OCI-LY3 (cell line): ENCODE data around the gene SOCS7.

ENCODE experiments used
- EZH2phosphoT487 ChIP-seq: fragments of 200-600 bp; shearing (Covaris generic); IDR thresholded peaks from 2 replicates; pipeline ENCODE4 v1.6.1; 2018; ENCODE audit warnings: antibody characterized with exemption, mixed run types, low read depth
- TF ChIP-seq, protein P1 (sequence below): fragments of 200-600, 300-600 bp; sonication (generic); IDR thresholded peaks from 2 replicates; pipeline ENCODE4 v1.5.1; 2014; ENCODE audit warnings: antibody characterized with exemption, low read length, low read depth

DNA sequence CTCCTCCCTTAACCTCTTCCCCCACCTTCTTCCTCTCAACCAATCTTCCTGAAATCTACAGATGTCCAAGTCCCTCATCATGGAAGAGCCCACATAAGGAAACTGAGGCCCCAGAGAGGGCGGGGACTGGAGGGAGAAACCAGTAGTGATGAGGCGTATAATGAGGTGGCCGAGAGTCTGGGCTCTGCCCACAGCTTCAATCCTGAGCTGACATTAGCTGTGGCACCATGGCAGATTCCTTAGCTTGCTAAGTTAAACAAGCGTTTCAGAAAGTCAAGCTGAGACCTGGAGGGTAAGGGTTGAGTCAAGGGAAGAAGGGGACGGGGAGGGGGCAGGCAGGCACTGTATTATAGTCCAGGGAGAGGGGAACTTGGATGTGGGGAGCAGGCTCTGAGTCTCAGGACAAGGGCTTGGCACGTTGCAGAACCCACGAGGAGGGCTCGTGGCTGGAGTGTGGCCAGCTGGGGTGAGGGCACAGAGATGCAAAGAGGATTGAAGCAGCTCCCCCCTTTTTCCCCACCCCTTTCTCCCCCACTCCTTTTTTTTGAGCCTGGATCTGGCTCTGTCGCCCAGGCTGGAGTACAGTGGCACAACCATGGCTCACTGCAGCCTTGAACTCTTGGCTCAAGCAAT lies 89.9 kb downstream of the SOCS7 start:
- TF ChIP-seq, protein P1, sequence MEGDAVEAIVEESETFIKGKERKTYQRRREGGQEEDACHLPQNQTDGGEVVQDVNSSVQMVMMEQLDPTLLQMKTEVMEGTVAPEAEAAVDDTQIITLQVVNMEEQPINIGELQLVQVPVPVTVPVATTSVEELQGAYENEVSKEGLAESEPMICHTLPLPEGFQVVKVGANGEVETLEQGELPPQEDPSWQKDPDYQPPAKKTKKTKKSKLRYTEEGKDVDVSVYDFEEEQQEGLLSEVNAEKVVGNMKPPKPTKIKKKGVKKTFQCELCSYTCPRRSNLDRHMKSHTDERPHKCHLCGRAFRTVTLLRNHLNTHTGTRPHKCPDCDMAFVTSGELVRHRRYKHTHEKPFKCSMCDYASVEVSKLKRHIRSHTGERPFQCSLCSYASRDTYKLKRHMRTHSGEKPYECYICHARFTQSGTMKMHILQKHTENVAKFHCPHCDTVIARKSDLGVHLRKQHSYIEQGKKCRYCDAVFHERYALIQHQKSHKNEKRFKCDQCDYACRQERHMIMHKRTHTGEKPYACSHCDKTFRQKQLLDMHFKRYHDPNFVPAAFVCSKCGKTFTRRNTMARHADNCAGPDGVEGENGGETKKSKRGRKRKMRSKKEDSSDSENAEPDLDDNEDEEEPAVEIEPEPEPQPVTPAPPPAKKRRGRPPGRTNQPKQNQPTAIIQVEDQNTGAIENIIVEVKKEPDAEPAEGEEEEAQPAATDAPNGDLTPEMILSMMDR, result no peak
- no peak for TF ChIP-seq EZH2phosphoT487
